NCI-H146 treated with DMSO at 0.1 percent for 48 hours (cell line): ENCODE measurements around the gene ITGA3.
"Not testable (repeated sequence)": the region's sequence is repeated elsewhere in the genome, so short reads cannot be mapped to it uniquely, and the experiment has no call there.

Source experiments
- DNase-seq: peaks from one replicate; lab custom pipeline; 2025; ENCODE audit not compliant: unreplicated experiment; lab: John Stamatoyannopoulos, UW

The ITGA3 gene

GRCh38 chr17:50051082-50051576 lies 4.8 kb upstream of the ITGA3 start:
- no peak for DNase-seq

GRCh38 chr17:50051606-50052005 lies 4.3 kb upstream of the ITGA3 start:
- DNase-seq = no peak

- DNase-seq = peak; percentile 83
These were observed 3.6 kb upstream of the ITGA3 start for GRCh38 chr17:50052241-50052796.

GRCh38 chr17:50052822-50053653 lies 2.9 kb upstream of the ITGA3 start:
- DNase-seq = no peak

- DNase-seq = no peak
These were observed 2.3 kb upstream of the ITGA3 start for GRCh38 chr17:50053654-50053960.

- peak; percentile 78 for DNase-seq
These were observed 870 bp upstream of the ITGA3 start for GRCh38 chr17:50055055-50055425.

- peak; percentile 63 for DNase-seq
These were observed 479 bp downstream of the ITGA3 start for GRCh38 chr17:50056217-50056960.

- DNase-seq = no peak
These were observed 1.0 kb downstream of the ITGA3 start for GRCh38 chr17:50056961-50057330.

GRCh38 chr17:50057521-50057991 lies 1.6 kb downstream of the ITGA3 start:
- no peak for DNase-seq

- DNase-seq = no peak
These were observed 2.5 kb downstream of the ITGA3 start for GRCh38 chr17:50058296-50058953.

GRCh38 chr17:50059256-50059655 lies 3.3 kb downstream of the ITGA3 start:
- no peak for DNase-seq

- no peak for DNase-seq
These were observed 3.9 kb downstream of the ITGA3 start for GRCh38 chr17:50059759-50060273.

GRCh38 chr17:50060951-50061712 lies 5.2 kb downstream of the ITGA3 start:
- DNase-seq = no peak

- not testable (repeated sequence) for DNase-seq
These were observed 5.8 kb downstream of the ITGA3 start for GRCh38 chr17:50061713-50062045.

GRCh38 chr17:50062293-50063243 lies 6.7 kb downstream of the ITGA3 start:
- DNase-seq = no peak

GRCh38 chr17:50063561-50064252 lies 7.8 kb downstream of the ITGA3 start:
- DNase-seq = no peak

GRCh38 chr17:50064253-50065001 lies 8.5 kb downstream of the ITGA3 start:
- no peak for DNase-seq

- DNase-seq = no peak
These were observed 9.1 kb downstream of the ITGA3 start for GRCh38 chr17:50065056-50065455.
